NCI-H526 treated with DMSO at 0.1 percent for 48 hours (cell line): ENCODE measurements around the gene GALNS.
"Not testable (repeated sequence)": the region's sequence is repeated elsewhere in the genome, so short reads cannot be mapped to it uniquely, and the experiment has no call there.

Source experiments
- DNase-seq: peaks from one replicate; lab custom pipeline; 2025; lab: John Stamatoyannopoulos, UW

Gene GALNS

GRCh38 chr16:88784074-88784855 lies 72.5 kb downstream of the GALNS start:
- DNase-seq, result no peak

- DNase-seq, result no peak
These were observed 73.2 kb downstream of the GALNS start for GRCh38 chr16:88783391-88784073.

GRCh38 chr16:88782454-88783390 lies 74.0 kb downstream of the GALNS start:
- DNase-seq, result no peak

GRCh38 chr16:88781140-88782077 lies 75.3 kb downstream of the GALNS start:
- DNase-seq, result no peak

GRCh38 chr16:88780142-88781062 lies 76.3 kb downstream of the GALNS start:
- no peak for DNase-seq

GRCh38 chr16:88779406-88780141 lies 77.2 kb downstream of the GALNS start:
- no peak for DNase-seq

GRCh38 chr16:88778541-88779065 lies 78.1 kb downstream of the GALNS start:
- DNase-seq, result no peak

- DNase-seq, result no peak
These were observed 78.5 kb downstream of the GALNS start for GRCh38 chr16:88778271-88778525.

- DNase-seq, result no peak
These were observed 79.1 kb downstream of the GALNS start for GRCh38 chr16:88777471-88778270.

- DNase-seq, result no peak
These were observed 80.9 kb downstream of the GALNS start for GRCh38 chr16:88775825-88776224.

GRCh38 chr16:88774544-88775393 lies 82.0 kb downstream of the GALNS start:
- DNase-seq, result no peak

- no peak for DNase-seq
These were observed 82.9 kb downstream of the GALNS start for GRCh38 chr16:88773812-88774291.

GRCh38 chr16:88772871-88773811 lies 83.6 kb downstream of the GALNS start:
- no peak for DNase-seq

- DNase-seq, result not testable (repeated sequence)
These were observed 85.0 kb downstream of the GALNS start for GRCh38 chr16:88771781-88772180.

GRCh38 chr16:88771294-88771772 lies 85.4 kb downstream of the GALNS start:
- no peak for DNase-seq
